Bronchial epithelial cell (primary cell): ENCODE data around the gene FBXL2. TPM values are rescaled to one million over a fixed set of nuclear protein-coding genes. Genes with fewer than 3 reads are reported as not detected.

ENCODE experiments used
- DNase-seq: peaks from one replicate; pipeline ENCODE4 v3.0.0-alpha.2; 2010; ENCODE audit warnings: low read depth
- FAIRE-seq: peaks from 2 replicates; lab custom pipeline; 2011; peaks lifted over from hg19 to GRCh38; lab: Jason Lieb, UNC
- H3K27me3 ChIP-seq: 2 replicates; pipeline ENCODE4 v1.5.1; 2011; ENCODE audit warnings: low read length; ENCODE audit not compliant: control insufficient read depth, insufficient read depth
- H3K36me3 ChIP-seq: 2 replicates; pipeline ENCODE4 v1.5.1; 2011; ENCODE audit warnings: low read length; ENCODE audit not compliant: control insufficient read depth, insufficient read depth
- H3K4me3 ChIP-seq: 2 replicates; pipeline ENCODE4 v1.5.1; 2011; ENCODE audit warnings: mild to moderate bottlenecking, low read depth, low read length, control low read depth
- CTCF ChIP-seq: IDR thresholded peaks from 2 replicates; pipeline ENCODE4 v1.5.1; 2011; ENCODE audit warnings: mild to moderate bottlenecking, moderate library complexity, low read length, control low read depth, inconsistent platforms; ENCODE audit not compliant: insufficient read depth, severe bottlenecking
- total RNA-seq: library from RNA; depleted of rRNA; stranded (reverse); fragments of >200 nt; gene quantifications from 2 replicates; pipeline ENCODE4 v1.2.1, GENCODE V29; 2014

The FBXL2 gene
- total RNA-seq, 1 donor from 2014 or later = 13.4 TPM

DNA sequence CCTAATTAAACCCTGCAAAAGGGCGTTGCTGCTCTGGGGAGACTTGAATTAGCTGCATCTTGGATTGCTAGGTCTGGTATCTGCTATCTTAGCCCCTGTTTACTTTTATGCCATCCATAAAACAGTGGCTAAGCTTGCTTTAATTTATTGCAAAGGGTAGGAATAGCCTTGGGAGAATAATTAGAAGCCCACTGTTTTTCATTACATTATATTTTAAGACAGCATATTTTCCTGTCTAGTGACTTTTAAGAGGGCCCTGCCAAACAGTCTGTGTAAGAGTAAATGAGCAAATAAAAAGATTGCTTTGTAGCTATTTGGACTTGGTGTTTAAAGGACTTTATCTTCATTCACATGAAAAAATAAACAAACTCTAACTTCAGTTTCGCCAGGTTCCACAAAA lies 41.2 kb upstream of the FBXL2 start:
- Histone ChIP-seq H3K4me3 (no peak overlapping the region), H3K27me3 (peaks cover 2% of the 10 kb centered on the region), H3K36me3 (no peaks in the 10 kb centered on the region)
- no peak for DNase-seq
- TF ChIP-seq CTCF = no peak
- no peak for FAIRE-seq

- no peaks in the 10 kb centered on the region for H3K36me3 ChIP-seq
- no peak for DNase-seq
- no peak for TF ChIP-seq CTCF
- FAIRE-seq = no peak
- H3K27me3 ChIP-seq = no peaks in the 10 kb centered on the region
- no peak overlapping the region for H3K4me3 ChIP-seq
Measured at GRCh38 chr3:33237439-33237838, 39.8 kb upstream of the FBXL2 start.

GRCh38 chr3:33238923-33239322 lies 38.3 kb upstream of the FBXL2 start:
- FAIRE-seq = no peak
- no peaks in the 10 kb centered on the region for H3K36me3 ChIP-seq

GRCh38 chr3:33240261-33240660 lies 37.0 kb upstream of the FBXL2 start:
- FAIRE-seq (no peak), DNase-seq (no peak)
- Histone ChIP-seq H3K4me3 (no peak overlapping the region), H3K36me3 (no peaks in the 10 kb centered on the region), H3K27me3 (peaks cover 2% of the 10 kb centered on the region)
- no peak for TF ChIP-seq CTCF

More at GRCh38 chr3:33238923-33239322, 38.3 kb upstream of the FBXL2 start:
- no peak overlapping the region for H3K4me3 ChIP-seq
- TF ChIP-seq CTCF = no peak
- no peak for DNase-seq
- peaks cover 2% of the 10 kb centered on the region for H3K27me3 ChIP-seq

- no peak for TF ChIP-seq CTCF
- no peaks in the 10 kb centered on the region for H3K36me3 ChIP-seq
- DNase-seq = no peak
- no peak overlapping the region for H3K4me3 ChIP-seq
- H3K27me3 ChIP-seq = peaks cover 2% of the 10 kb centered on the region
- FAIRE-seq = no peak
Measured at GRCh38 chr3:33246786-33247185, 30.5 kb upstream of the FBXL2 start.

DNA sequence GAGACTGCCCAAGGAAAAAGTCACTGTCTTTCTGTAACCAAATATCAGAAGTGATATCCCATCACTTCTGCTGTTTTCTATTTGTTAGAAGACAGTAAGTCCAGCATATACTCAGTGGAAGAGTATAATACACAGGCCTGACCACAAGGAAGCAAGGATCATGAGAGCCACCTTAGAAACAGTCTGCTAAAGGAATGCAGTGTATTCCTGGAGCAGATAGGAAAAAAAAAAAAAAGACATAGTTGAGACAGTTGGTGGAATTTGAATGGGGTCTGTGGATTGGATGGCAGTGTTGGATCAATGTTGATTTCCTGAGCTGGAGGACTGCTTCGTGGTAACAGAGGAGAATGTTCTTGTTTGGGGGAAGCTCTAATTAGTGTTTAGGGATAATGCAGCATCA lies 26.5 kb upstream of the FBXL2 start:
- Histone ChIP-seq H3K36me3 (no peaks in the 10 kb centered on the region), H3K27me3 (no peaks in the 10 kb centered on the region), H3K4me3 (no peak overlapping the region)
- DNase-seq (no peak), FAIRE-seq (no peak)
- TF ChIP-seq CTCF = no peak
